ENCODE results near the gene MAN2A1. TPM values are rescaled to one million over a fixed set of nuclear protein-coding genes. Genes with fewer than 3 reads are reported as not detected.

The MAN2A1 gene
- total RNA-seq, 1 experiment from 2014 or later: 86.6 TPM

GRCh38 chr5:109652096-109652495 lies 37.6 kb upstream of the MAN2A1 start (continued):
- TF ChIP-seq, protein P1, sequence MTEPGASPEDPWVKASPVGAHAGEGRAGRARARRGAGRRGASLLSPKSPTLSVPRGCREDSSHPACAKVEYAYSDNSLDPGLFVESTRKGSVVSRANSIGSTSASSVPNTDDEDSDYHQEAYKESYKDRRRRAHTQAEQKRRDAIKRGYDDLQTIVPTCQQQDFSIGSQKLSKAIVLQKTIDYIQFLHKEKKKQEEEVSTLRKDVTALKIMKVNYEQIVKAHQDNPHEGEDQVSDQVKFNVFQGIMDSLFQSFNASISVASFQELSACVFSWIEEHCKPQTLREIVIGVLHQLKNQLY (CRISPR knock-in tag; IDR thresholded peaks at IDR 0.05): no peak
- TF ChIP-seq NR2C2 (CRISPR knock-in tag; IDR thresholded peaks at IDR 0.05) (no peak), FOXK1 (CRISPR knock-in tag; IDR thresholded peaks at IDR 0.05) (no peak), ZNF423 (CRISPR knock-in tag; IDR thresholded peaks at IDR 0.05) (no peak), CBFB (CRISPR knock-in tag; IDR thresholded peaks at IDR 0.05; ENCODE audit: low read depth) (no peak), USF1 (CRISPR knock-in tag; IDR thresholded peaks at IDR 0.05) (no peak)
- TF ChIP-seq, protein P2, sequence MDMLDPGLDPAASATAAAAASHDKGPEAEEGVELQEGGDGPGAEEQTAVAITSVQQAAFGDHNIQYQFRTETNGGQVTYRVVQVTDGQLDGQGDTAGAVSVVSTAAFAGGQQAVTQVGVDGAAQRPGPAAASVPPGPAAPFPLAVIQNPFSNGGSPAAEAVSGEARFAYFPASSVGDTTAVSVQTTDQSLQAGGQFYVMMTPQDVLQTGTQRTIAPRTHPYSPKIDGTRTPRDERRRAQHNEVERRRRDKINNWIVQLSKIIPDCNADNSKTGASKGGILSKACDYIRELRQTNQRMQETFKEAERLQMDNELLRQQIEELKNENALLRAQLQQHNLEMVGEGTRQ (CRISPR knock-in tag; IDR thresholded peaks at IDR 0.05): no peak
- TF ChIP-seq, protein P3, sequence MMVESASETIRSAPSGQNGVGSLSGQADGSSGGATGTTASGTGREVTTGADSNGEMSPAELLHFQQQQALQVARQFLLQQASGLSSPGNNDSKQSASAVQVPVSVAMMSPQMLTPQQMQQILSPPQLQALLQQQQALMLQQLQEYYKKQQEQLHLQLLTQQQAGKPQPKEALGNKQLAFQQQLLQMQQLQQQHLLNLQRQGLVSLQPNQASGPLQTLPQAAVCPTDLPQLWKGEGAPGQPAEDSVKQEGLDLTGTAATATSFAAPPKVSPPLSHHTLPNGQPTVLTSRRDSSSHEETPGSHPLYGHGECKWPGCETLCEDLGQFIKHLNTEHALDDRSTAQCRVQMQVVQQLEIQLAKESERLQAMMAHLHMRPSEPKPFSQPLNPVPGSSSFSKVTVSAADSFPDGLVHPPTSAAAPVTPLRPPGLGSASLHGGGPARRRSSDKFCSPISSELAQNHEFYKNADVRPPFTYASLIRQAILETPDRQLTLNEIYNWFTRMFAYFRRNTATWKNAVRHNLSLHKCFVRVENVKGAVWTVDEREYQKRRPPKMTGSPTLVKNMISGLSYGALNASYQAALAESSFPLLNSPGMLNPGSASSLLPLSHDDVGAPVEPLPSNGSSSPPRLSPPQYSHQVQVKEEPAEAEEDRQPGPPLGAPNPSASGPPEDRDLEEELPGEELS (CRISPR knock-in tag; IDR thresholded peaks at IDR 0.05): no peak

DNA sequence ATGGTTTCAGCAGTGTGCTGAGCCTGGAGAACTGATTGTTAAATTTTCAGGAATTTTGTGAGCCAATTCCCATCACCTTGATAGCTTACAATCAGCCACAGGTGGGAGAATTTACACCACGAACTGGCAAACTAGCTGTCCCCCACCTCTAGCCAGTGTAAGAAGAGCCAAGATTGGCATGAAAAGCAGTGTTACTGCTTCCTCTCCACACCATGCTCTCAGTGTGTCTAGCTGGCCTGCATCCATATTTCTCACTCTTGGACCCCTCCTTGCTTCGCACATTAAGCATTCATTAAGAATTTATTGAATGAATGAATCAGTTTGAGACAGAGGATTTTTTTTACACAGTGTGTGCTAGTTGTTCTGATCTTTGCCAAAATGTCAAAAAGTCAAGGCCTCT lies 36.7 kb upstream of the MAN2A1 start:
- Mint-ChIP-seq H3K27ac (no peak overlapping the region), H3K27me3 (ENCODE audit: low read depth) (no peaks in the 10 kb centered on the region), H3K36me3 (no peaks in the 10 kb centered on the region), H3K9me3 (no peaks in the 10 kb centered on the region), H3K4me3 (no peak overlapping the region), H3K4me1 (peaks cover 3% of the 10 kb centered on the region; the same call in 1 of the 2 replicates)
- ChIA-PET CTCF (no interaction called here), POLR2A (no interaction called here)
- DNase-seq (ENCODE audit: low spot score) (no peak), ATAC-seq (no peak)
- TF ChIP-seq, protein P4, sequence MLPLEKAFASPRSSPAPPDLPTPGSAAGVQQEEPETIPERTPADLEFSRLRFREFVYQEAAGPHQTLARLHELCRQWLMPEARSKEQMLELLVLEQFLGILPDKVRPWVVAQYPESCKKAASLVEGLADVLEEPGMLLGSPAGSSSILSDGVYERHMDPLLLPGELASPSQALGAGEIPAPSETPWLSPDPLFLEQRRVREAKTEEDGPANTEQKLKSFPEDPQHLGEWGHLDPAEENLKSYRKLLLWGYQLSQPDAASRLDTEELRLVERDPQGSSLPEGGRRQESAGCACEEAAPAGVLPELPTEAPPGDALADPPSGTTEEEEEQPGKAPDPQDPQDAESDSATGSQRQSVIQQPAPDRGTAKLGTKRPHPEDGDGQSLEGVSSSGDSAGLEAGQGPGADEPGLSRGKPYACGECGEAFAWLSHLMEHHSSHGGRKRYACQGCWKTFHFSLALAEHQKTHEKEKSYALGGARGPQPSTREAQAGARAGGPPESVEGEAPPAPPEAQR (CRISPR knock-in tag; IDR thresholded peaks at IDR 0.05): no peak
- no peak for TF ChIP-seq SP1 (CRISPR knock-in tag; conservative IDR thresholded peaks at IDR 0.05)
- TF ChIP-seq SOX15 (CRISPR knock-in tag; IDR thresholded peaks at IDR 0.05): no peak
- TF ChIP-seq GTF2I (CRISPR knock-in tag; conservative IDR thresholded peaks at IDR 0.05): no peak
- no peak for TF ChIP-seq NFYB (CRISPR knock-in tag; conservative IDR thresholded peaks at IDR 0.05; ENCODE audit: low read depth)
- TF ChIP-seq TEAD1 (CRISPR knock-in tag; IDR thresholded peaks at IDR 0.05): no peak
- no peak for TF ChIP-seq ELF4 (CRISPR knock-in tag; IDR thresholded peaks at IDR 0.05; ENCODE audit: low read depth)
- TF ChIP-seq, protein P5, sequence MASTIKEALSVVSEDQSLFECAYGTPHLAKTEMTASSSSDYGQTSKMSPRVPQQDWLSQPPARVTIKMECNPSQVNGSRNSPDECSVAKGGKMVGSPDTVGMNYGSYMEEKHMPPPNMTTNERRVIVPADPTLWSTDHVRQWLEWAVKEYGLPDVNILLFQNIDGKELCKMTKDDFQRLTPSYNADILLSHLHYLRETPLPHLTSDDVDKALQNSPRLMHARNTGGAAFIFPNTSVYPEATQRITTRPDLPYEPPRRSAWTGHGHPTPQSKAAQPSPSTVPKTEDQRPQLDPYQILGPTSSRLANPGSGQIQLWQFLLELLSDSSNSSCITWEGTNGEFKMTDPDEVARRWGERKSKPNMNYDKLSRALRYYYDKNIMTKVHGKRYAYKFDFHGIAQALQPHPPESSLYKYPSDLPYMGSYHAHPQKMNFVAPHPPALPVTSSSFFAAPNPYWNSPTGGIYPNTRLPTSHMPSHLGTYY (CRISPR knock-in tag; IDR thresholded peaks at IDR 0.05): no peak
- no peak for TF ChIP-seq ZNF423 (CRISPR knock-in tag; IDR thresholded peaks at IDR 0.05)
- no peak for TF ChIP-seq SMAD3 (CRISPR knock-in tag; IDR thresholded peaks at IDR 0.05; ENCODE audit: borderline replicate concordance)
- TF ChIP-seq, protein P6, sequence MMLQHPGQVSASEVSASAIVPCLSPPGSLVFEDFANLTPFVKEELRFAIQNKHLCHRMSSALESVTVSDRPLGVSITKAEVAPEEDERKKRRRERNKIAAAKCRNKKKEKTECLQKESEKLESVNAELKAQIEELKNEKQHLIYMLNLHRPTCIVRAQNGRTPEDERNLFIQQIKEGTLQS (CRISPR knock-in tag; conservative IDR thresholded peaks at IDR 0.05): no peak
- TF ChIP-seq NFE2L1 (CRISPR knock-in tag; IDR thresholded peaks at IDR 0.05): no peak
- no peak for TF ChIP-seq TCF7 (CRISPR knock-in tag; IDR thresholded peaks at IDR 0.05; ENCODE audit: low read depth)
- TF ChIP-seq RORB (CRISPR knock-in tag; IDR thresholded peaks at IDR 0.05): no peak
- TF ChIP-seq, protein P7, sequence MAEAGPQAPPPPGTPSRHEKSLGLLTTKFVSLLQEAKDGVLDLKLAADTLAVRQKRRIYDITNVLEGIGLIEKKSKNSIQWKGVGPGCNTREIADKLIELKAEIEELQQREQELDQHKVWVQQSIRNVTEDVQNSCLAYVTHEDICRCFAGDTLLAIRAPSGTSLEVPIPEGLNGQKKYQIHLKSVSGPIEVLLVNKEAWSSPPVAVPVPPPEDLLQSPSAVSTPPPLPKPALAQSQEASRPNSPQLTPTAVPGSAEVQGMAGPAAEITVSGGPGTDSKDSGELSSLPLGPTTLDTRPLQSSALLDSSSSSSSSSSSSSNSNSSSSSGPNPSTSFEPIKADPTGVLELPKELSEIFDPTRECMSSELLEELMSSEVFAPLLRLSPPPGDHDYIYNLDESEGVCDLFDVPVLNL (CRISPR knock-in tag; IDR thresholded peaks at IDR 0.05; ENCODE audit: borderline replicate concordance, low read depth): no peak
- no peak for TF ChIP-seq STAT6 (CRISPR knock-in tag; conservative IDR thresholded peaks at IDR 0.05; ENCODE audit: low read depth)
- TF ChIP-seq ATF2 (CRISPR knock-in tag; IDR thresholded peaks at IDR 0.05; ENCODE audit: borderline replicate concordance, low read depth): no peak

Measured in WTC11 (cell line).